ENCODE data around the gene NRBF2. TPM values are rescaled to one million over a fixed set of nuclear protein-coding genes. Genes with fewer than 3 reads are reported as not detected.

The NRBF2 gene
- total RNA-seq, 1 experiment from 2014 or later: 24.9 TPM

- Mint-ChIP-seq H3K4me1 (ENCODE audit: low read depth, unreplicated experiment) (peaks cover 26% of the 10 kb centered on the region), H3K9me3 (ENCODE audit: low read depth, unreplicated experiment) (peaks cover 3% of the 10 kb centered on the region), H3K4me3 (ENCODE audit: low read depth, unreplicated experiment) (no peak overlapping the region), H3K27me3 (ENCODE audit: unreplicated experiment) (no peaks in the 10 kb centered on the region), H3K36me3 (ENCODE audit: insufficient read depth, unreplicated experiment) (peaks cover 4% of the 10 kb centered on the region), H3K27ac (ENCODE audit: unreplicated experiment) (no peak overlapping the region)
- intact Hi-C loops (cut with micrococcal nuclease; ENCODE audit: unreplicated experiment): no loop called here
- no peak for TF ChIP-seq CTCF (IDR thresholded peaks at IDR 0.05; ENCODE audit: unreplicated experiment)
- CTCF ChIA-PET: no interaction called here
- DNase-seq: no peak
- no TSS peak for BruUV-seq (replicated peaks)
These were observed 29.1 kb upstream of the NRBF2 start for GRCh38 chr10:63103971-63104409.

GRCh38 chr10:63105225-63106110, 27.7 kb upstream of the NRBF2 start:
- H3K4me1 Mint-ChIP-seq (ENCODE audit: low read depth, unreplicated experiment): peaks cover 17% of the 10 kb centered on the region
- no TSS peak for BruUV-seq (replicated peaks)
- no peak for DNase-seq
- peaks cover 4% of the 10 kb centered on the region for H3K36me3 Mint-ChIP-seq (ENCODE audit: insufficient read depth, unreplicated experiment)
- peaks cover 3% of the 10 kb centered on the region for H3K9me3 Mint-ChIP-seq (ENCODE audit: low read depth, unreplicated experiment)
- CTCF ChIA-PET: no interaction called here
- no peak overlapping the region for H3K27ac Mint-ChIP-seq (ENCODE audit: unreplicated experiment)
- no peak for TF ChIP-seq CTCF (IDR thresholded peaks at IDR 0.05; ENCODE audit: unreplicated experiment)
- H3K27me3 Mint-ChIP-seq (ENCODE audit: unreplicated experiment): no peaks in the 10 kb centered on the region
- intact Hi-C loops (cut with micrococcal nuclease; ENCODE audit: unreplicated experiment): no loop called here
- no peak overlapping the region for H3K4me3 Mint-ChIP-seq (ENCODE audit: low read depth, unreplicated experiment)

- TF ChIP-seq CTCF (IDR thresholded peaks at IDR 0.05; ENCODE audit: unreplicated experiment): no peak
- Mint-ChIP-seq H3K9me3 (ENCODE audit: low read depth, unreplicated experiment) (peaks cover under 1% of the 10 kb centered on the region), H3K36me3 (ENCODE audit: insufficient read depth, unreplicated experiment) (peaks cover 1% of the 10 kb centered on the region), H3K27ac (ENCODE audit: unreplicated experiment) (no peak overlapping the region), H3K27me3 (ENCODE audit: unreplicated experiment) (no peaks in the 10 kb centered on the region), H3K4me1 (ENCODE audit: low read depth, unreplicated experiment) (peaks cover 10% of the 10 kb centered on the region), H3K4me3 (ENCODE audit: low read depth, unreplicated experiment) (no peak overlapping the region)
- CTCF ChIA-PET: no interaction called here
- DNase-seq: no peak
- intact Hi-C loops (cut with micrococcal nuclease; ENCODE audit: unreplicated experiment): no loop called here
- no TSS peak for BruUV-seq (replicated peaks)
These were observed 26.9 kb upstream of the NRBF2 start for GRCh38 chr10:63106111-63106755.

- H3K4me1 Mint-ChIP-seq (ENCODE audit: low read depth, unreplicated experiment): peaks cover 7% of the 10 kb centered on the region
- no peaks in the 10 kb centered on the region for H3K9me3 Mint-ChIP-seq (ENCODE audit: low read depth, unreplicated experiment)
- CTCF ChIA-PET: no interaction called here
- TF ChIP-seq CTCF (IDR thresholded peaks at IDR 0.05; ENCODE audit: unreplicated experiment): no peak
- no TSS peak for BruUV-seq (replicated peaks)
- DNase-seq: no peak
- H3K27me3 Mint-ChIP-seq (ENCODE audit: unreplicated experiment): no peaks in the 10 kb centered on the region
- no peak overlapping the region for H3K27ac Mint-ChIP-seq (ENCODE audit: unreplicated experiment)
- no peak overlapping the region for H3K4me3 Mint-ChIP-seq (ENCODE audit: low read depth, unreplicated experiment)
- intact Hi-C loops (cut with micrococcal nuclease; ENCODE audit: unreplicated experiment): no loop called here
- no peaks in the 10 kb centered on the region for H3K36me3 Mint-ChIP-seq (ENCODE audit: insufficient read depth, unreplicated experiment)
These were observed 25.1 kb upstream of the NRBF2 start for GRCh38 chr10:63107943-63108437.

Data from Calu3 (cell line).